Activated CD4-positive, alpha-beta T cell treated with anti-CD3 and anti-CD28 coated beads, Interleukin-2, amount 10 ng/mL, durations not matched to agents 7 days and 5 days (primary cell): ENCODE measurements around the gene PCSK4. TPM values are rescaled to one million over a fixed set of nuclear protein-coding genes. Genes with fewer than 3 reads are reported as not detected.
A peak's percentile ranks its signal among the peaks of the same experiment; 100 is the strongest.
"Not testable (repeated sequence)": the region's sequence is repeated elsewhere in the genome, so short reads cannot be mapped to it uniquely, and the experiment has no call there.

ENCODE experiments used
- CTCF ChIA-PET: fragments of 350-600 bp; sonication (Branson Sonifier 250); formaldehyde crosslinking; loops from one replicate; lab custom pipeline; 2021; ENCODE audit warnings: antibody characterized with exemption; lab: Charles Lee
- POLR2A ChIA-PET: fragments of 350-600 bp; sonication (Branson Sonifier 250); formaldehyde crosslinking; loops from one replicate; lab custom pipeline; 2021; ENCODE audit warnings: antibody characterized with exemption; lab: Charles Lee
- DNase-seq: peaks from one replicate; pipeline ENCODE4 v3.0.0-alpha.2; 2020
- H3K27ac Mint-ChIP-seq: one replicate; pipeline ENCODE4 v1.8.0; 2021; ENCODE audit warnings: mild to moderate bottlenecking, moderate library complexity, mixed read lengths
- H3K27me3 Mint-ChIP-seq: one replicate; pipeline ENCODE4 v1.8.0; 2021; ENCODE audit warnings: mixed read lengths
- H3K36me3 Mint-ChIP-seq: one replicate; pipeline ENCODE4 v1.8.0; 2021; ENCODE audit warnings: low read depth, mixed read lengths
- H3K4me1 Mint-ChIP-seq: one replicate; pipeline ENCODE4 v1.8.0; 2021; ENCODE audit warnings: mixed read lengths
- H3K4me3 Mint-ChIP-seq: one replicate; pipeline ENCODE4 v1.8.0; 2021; ENCODE audit warnings: mild to moderate bottlenecking, moderate library complexity, mixed read lengths
- H3K9me3 Mint-ChIP-seq: one replicate; pipeline ENCODE4 v1.8.0; 2021; ENCODE audit warnings: mixed read lengths
- total RNA-seq, 2 experiments: library from RNA; stranded (reverse); gene quantifications; one replicate each; pipeline ENCODE4 v1.2.3, GENCODE V29; 2021

The PCSK4 gene
- total RNA-seq, 2 experiments from 2014 or later = 3.8 to 4.4 TPM

DNA sequence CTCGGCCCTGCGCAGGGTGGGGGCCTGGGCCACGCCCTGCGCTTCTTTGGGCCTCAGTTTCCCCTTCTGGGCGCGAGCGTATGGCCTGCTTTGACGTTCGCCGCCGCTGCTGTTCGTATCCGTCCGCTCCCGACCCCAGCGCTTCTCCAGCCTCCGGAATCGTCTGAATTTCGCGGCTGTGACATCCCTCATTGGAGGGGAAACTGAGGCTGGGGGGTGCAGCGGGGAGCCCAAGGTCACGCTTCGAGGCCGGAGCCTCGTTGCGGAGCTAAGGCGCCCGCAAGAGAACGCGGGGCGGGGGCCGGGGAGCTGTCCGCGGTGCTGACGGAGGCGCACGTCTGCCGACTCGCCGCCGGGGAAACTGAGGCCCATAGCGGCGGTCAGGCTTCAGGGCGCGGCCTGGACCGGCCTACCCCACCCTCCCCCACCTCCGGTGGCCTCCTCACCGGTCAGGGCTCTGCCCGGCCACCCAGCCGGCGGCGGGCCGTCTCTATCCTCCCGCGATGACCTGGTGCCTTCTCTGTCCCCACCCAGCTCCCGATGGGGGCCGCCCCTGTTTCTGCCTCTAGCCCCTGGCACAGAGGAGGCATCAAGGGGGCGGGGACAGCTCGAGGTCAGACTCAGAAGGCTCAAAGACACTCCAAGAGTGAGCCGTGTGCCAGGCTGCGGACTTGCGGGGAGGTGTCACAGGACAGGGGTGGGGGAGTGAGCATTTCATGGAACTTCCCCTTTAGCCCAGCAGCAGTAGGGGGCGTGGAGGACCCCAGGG is 43.3 kb downstream of the PCSK4 start:
- Mint-ChIP-seq H3K4me1 (peaks cover 30% of the 10 kb centered on the region), H3K9me3 (no peaks in the 10 kb centered on the region), H3K4me3 (peak overlapping the region; percentile 13), H3K27me3 (peaks cover 38% of the 10 kb centered on the region), H3K36me3 (peaks cover 11% of the 10 kb centered on the region), H3K27ac (no peak overlapping the region)
- DNase-seq = peak; percentile 31
- CTCF ChIA-PET = no interaction called here
- POLR2A ChIA-PET = no interaction called here

DNA sequence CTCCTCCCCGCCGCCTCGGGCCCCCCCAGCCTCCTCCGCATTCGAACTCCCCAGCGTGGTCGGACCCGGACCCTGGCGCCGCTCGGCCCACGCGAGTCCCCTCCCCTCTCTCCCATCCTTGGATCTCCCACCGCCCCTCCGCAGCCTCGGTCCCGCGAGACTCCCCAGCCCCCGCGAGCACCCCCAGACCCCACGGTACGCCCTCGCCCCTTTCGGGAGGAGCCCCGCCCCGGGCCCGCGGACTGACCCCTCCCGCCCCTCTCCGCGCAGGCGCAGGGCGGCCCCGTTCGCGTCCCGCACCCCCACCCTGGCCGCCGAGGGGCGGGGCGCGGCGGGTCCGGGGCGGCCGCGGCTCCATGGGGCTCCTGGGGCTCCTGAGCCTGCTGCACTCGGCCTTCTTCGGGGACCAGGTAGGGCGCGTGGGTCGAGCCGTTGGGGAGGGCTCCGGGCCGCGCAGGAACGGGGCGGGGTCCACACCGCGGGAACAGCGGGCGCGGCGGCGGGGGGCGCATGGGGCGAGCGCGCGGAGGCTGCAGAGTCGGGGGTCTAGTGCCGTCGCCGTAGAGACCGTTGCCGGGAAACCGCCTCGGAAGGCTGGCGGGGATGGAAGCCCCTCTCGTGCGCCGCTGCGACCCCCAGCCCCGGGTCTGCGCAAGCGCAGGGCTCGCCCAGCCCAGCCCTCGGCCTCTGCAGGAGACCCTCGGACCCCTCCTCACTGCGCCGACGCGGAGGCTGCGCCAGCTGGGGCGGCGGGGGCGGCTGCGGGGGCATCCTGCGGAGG is 44.0 kb downstream of the PCSK4 start:
- POLR2A ChIA-PET = no interaction called here
- Mint-ChIP-seq H3K4me3 (no peak overlapping the region), H3K4me1 (peaks cover 33% of the 10 kb centered on the region), H3K9me3 (no peaks in the 10 kb centered on the region), H3K27ac (no peak overlapping the region), H3K27me3 (peaks cover 34% of the 10 kb centered on the region), H3K36me3 (peaks cover 17% of the 10 kb centered on the region)
- no peak for DNase-seq
- CTCF ChIA-PET = interaction anchor here (1.5 to 2.5 kb wide), 3 partner anchors 8 to 202 kb away, joined by 6 to 20 read pairs (median 7); no protein-coding TSS in a partner anchor

DNA sequence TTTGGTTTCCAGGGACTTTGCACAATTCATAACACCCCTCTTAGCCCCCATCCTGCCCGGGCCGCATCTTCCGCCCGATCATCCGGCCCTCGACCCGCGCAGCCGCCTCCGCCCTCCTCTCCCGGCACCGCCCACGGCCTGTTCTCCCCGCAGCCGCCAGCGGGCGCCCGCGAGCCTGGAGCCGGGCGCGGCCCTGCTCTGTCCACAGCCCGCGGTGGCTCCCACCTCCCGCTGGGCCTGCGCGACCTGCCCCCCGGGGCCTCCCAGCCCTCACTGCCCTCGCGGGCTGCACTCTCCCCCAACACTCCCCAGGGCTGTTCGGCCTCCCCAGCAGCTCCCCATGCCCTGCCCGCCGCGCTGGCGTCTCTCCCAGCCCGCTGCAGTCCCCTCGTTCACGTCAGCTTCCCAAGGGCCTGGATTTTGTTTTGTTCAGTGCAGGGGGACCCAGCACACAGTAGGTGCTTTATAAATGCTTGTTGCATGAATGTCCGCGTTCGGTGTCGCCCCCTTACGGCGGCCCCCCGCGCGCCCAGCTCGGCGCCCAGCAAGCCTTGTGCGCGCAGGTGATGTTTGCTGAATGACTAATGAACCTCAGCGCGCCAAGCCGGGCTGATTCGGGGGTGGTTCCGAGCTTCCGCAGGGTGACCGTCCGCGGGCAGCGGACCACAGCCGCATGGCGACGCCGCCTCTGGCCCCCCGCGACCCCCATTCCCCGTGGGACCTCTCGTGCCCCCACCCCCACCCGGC is 44.8 kb downstream of the PCSK4 start:
- Mint-ChIP-seq H3K4me3 (peak overlapping the region; percentile 65), H3K4me1 (peaks cover 37% of the 10 kb centered on the region), H3K27me3 (peaks cover 26% of the 10 kb centered on the region), H3K36me3 (peaks cover 25% of the 10 kb centered on the region), H3K27ac (peak overlapping the region; percentile 62), H3K9me3 (no peaks in the 10 kb centered on the region)
- peak; percentile 76 for DNase-seq
- POLR2A ChIA-PET = no interaction called here
- CTCF ChIA-PET = interaction anchor here (0.8 to 2.5 kb wide), 6 partner anchors 9 to 343 kb away, joined by 3 to 20 read pairs (median 4); no protein-coding TSS in a partner anchor

DNA sequence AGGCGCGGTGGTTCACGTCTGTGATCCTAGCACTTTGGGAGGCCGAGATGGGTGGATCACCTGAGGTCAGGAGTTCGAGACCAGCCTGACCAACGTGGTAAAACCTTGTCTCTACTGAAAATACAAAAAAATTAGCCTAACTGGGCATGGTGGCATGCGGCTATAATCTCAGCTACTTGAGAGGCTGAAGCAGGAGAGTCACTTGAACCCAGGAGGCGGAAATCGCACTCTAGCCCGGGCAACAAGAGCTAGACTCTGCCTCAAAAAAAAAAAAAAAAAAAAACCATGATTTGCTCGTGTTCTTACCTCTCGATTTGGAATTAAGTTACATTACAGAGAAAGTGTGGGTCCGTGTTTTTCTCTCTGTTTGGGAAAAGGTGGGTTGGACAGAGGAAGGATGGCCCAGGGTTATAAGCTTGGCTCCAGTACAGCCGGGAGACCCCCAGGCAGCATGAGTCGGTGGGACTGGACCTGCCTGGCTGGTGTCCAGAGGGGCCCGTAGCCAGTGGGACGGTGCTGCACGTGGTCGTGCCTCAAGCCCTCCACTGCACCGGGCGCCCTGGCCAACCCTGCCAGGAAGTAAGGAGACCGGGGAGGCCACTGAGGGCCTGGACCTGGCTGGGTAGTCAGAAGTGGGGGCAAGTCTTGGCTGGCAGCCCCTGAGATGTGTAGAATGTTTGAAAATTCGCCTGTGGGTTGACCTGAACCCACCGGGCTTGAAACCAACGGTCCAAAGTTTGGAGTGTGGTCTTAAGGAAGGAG is 48.3 kb downstream of the PCSK4 start:
- H3K36me3 Mint-ChIP-seq = peaks cover 36% of the 10 kb centered on the region
- CTCF ChIA-PET = interaction anchor here (1.2 kb wide), 1 partner anchor 14 kb away, joined by 5 read pairs; no protein-coding TSS in a partner anchor
- H3K4me1 Mint-ChIP-seq = peaks cover 47% of the 10 kb centered on the region
- POLR2A ChIA-PET = interaction anchor here (0.6 kb wide), 1 partner anchor 197 kb away, joined by 7 read pairs; no protein-coding TSS in a partner anchor
- H3K9me3 Mint-ChIP-seq = no peaks in the 10 kb centered on the region
- H3K4me3 Mint-ChIP-seq = peak overlapping the region; percentile 30
- H3K27ac Mint-ChIP-seq = peak overlapping the region; percentile 52
- DNase-seq = no peak
- peaks cover 3% of the 10 kb centered on the region for H3K27me3 Mint-ChIP-seq

DNA sequence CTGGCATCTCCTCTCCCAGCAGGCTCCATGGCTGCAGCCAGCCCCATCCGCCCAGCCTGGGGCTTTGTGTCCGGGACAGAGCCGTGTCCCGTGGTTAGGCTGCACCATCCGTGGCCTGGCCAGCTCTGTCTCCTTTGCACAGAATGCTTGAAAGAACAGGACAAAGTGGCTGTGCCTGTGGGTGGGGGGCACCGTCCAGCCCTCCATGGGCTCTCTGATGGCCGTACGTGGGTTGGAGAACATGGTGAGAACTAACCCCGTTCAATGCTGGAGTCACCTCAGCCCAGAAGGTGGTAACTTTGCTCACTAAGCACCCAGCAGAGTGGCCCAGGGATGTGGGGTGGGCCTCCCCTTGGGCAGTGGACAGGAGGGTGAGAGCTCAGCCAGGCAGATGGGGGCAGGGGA is 49.1 kb downstream of the PCSK4 start:
- Mint-ChIP-seq H3K27me3 (peaks cover 3% of the 10 kb centered on the region), H3K9me3 (no peaks in the 10 kb centered on the region), H3K36me3 (peaks cover 36% of the 10 kb centered on the region), H3K4me3 (peak overlapping the region; percentile 97), H3K27ac (no peak overlapping the region), H3K4me1 (peaks cover 47% of the 10 kb centered on the region)
- CTCF ChIA-PET = interaction anchor here (0.7 to 1.5 kb wide), 3 partner anchors 15 to 25 kb away, joined by 3 to 5 read pairs (median 4); no protein-coding TSS in a partner anchor
- no peak for DNase-seq
- POLR2A ChIA-PET = no interaction called here

DNA sequence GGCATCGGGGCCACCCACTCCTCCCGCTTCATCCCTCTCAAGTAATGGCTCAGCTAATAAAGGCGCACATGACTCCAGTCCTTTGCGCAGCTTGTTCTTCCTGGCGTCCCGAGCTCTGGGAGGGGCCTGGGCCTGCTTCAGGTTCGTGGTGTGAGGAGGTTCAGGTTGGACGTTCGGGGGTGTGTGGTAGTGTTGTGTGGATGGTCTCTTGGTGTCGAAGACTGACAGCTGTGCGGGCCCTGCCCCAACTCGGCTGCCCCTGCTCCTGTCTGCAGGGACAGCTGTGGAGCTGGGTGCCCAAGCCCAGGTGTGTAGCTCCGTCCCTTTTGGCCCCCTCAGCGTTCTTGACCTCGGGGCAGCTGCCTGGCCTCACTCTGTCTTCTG is 49.7 kb downstream of the PCSK4 start:
- H3K4me3 Mint-ChIP-seq = peak overlapping the region; percentile 97
- DNase-seq = no peak
- peaks cover 2% of the 10 kb centered on the region for H3K27me3 Mint-ChIP-seq
- CTCF ChIA-PET = interaction anchor here (1.5 kb wide), 1 partner anchor 24 kb away, joined by 4 read pairs; no protein-coding TSS in a partner anchor
- peaks cover 36% of the 10 kb centered on the region for H3K36me3 Mint-ChIP-seq
- H3K4me1 Mint-ChIP-seq = peaks cover 45% of the 10 kb centered on the region
- no peaks in the 10 kb centered on the region for H3K9me3 Mint-ChIP-seq
- POLR2A ChIA-PET = no interaction called here
- H3K27ac Mint-ChIP-seq = peak overlapping the region; percentile 74

DNA sequence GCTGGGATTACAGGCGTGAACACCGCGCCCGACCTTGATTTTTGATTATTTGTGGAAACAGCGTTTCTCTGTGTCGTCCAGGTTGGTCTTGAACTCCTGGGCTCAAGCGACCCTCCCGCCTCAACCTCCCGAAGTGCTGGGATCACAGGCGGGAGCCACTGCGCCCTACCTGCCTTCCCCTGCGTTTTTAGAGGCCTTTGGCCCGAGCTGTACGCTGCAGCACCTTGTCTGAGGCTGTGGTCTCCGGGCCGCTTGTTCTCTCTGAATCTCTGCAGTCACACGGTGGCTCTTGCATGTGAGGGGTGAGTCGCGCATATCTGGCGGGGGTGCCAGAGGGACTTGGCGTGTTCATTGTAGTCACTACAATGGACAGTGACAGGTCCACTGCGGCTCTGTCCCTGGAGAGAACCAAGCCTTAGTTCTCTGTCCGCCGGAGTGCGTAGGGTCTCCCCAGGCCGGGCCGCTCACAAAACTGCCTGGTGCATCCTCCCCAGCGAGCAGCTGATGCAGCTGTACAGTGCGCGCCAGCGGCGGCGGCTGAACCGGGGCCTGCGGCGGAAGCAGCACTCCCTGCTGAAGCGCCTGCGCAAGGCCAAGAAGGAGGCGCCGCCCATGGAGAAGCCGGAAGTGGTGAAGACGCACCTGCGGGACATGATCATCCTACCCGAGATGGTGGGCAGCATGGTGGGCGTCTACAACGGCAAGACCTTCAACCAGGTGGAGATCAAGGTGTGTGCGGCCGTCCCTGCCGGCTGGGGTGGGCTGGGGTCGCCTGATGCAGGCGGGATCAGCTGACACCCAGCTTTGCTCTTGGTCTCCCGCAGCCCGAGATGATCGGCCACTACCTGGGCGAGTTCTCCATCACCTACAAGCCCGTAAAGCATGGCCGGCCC is 50.4 kb downstream of the PCSK4 start:
- H3K9me3 Mint-ChIP-seq, H3K27me3 Mint-ChIP-seq, POLR2A ChIA-PET, DNase-seq: not testable (repeated sequence)
- Mint-ChIP-seq H3K27ac (peak overlapping the region; percentile 100), H3K4me1 (peaks cover 40% of the 10 kb centered on the region), H3K36me3 (peaks cover 39% of the 10 kb centered on the region), H3K4me3 (peak overlapping the region; percentile 97)
- CTCF ChIA-PET = interaction anchor here (1.5 kb wide), 1 partner anchor 23 kb away, joined by 4 read pairs; no protein-coding TSS in a partner anchor

DNA sequence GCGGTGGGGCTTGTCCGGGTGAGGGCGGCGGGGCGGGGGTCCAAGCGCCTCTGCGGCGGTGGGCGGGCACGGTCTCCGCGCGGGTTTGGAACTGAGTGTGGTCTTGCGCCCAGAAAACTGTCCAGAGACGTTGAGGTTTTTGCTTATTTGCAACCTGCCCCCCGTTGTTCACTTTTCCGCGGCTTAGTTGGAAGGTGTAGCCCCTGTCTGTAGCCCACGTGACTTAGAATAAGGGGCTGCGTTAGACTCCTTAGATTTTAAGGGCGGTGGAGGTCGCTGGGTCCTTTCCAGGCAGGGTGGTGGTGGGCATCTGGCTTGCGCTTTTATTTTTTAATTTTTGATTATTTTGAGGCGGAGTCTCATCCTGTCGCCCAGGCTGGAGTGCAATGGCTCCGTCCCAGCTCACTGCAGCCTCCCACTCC is 51.2 kb downstream of the PCSK4 start:
- CTCF ChIA-PET = no interaction called here
- DNase-seq = no peak
- POLR2A ChIA-PET = no interaction called here
- Mint-ChIP-seq H3K36me3 (peaks cover 39% of the 10 kb centered on the region), H3K27me3 (no peaks in the 10 kb centered on the region), H3K4me1 (peaks cover 34% of the 10 kb centered on the region), H3K27ac (peak overlapping the region; percentile 100), H3K9me3 (no peaks in the 10 kb centered on the region), H3K4me3 (peak overlapping the region; percentile 97)

DNA sequence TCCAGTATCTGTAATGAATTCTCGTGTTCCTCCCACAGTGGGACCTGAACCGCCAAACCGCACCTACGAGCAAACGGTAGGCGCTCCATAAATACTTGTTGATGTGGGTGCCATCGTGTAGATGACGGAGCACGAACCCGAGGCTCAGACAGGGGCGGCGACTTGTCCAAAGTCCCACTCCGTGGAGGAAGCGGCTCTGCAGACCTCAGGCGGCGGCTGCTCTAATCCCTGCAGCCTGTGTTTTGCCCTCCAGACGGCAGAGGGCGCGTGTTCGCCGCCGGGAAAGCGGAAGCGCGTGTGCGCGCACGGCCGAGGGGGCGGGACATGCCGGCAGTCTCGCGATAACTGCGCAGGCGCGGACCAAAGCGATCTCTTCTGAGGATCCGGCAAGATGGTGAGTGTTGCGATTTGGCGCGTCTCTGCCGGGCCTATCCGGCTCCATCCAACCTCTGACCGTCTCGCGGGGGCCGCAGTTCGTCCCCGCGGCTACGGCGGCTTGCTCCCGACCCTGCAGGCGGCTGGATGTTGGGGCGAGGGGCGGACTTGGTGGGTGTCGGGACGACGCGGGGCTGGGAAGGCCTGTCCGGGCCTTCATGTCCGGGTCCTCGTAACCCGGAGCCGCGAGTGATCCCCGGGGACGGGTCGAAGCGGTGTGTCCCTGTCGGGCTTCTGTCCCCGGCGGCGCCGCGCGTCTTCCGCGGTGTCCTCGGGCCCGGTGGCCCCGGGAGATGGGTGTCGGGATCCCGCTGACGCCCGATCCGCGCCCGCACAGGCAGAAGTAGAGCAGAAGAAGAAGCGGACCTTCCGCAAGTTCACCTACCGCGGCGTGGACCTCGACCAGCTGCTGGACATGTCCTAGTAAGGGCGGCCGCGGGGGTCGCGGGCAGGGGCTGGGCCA is 51.9 kb downstream of the PCSK4 start, which contains the start of gene RPS15:
TSS of gene RPS15 (plus strand) at position 362 of the 898 bp plus-strand sequence. CDS start at position 392, 30 bp downstream.
- peaks cover 39% of the 10 kb centered on the region for H3K36me3 Mint-ChIP-seq
- H3K27me3 Mint-ChIP-seq = no peaks in the 10 kb centered on the region
- peak within 1 kb of the TSS; percentile 100 for H3K27ac Mint-ChIP-seq
- no peaks in the 10 kb centered on the region for H3K9me3 Mint-ChIP-seq
- ChIA-PET CTCF (interaction anchor here (0.8 to 0.9 kb wide), 4 partner anchors 11 to 154 kb away, joined by 3 to 4 read pairs (median 4); no protein-coding TSS in a partner anchor), POLR2A (interaction anchor here (0.7 kb wide), 1 partner anchor 30 kb away, joined by 3 read pairs; no protein-coding TSS in a partner anchor)
- peak; percentile 94 for DNase-seq
- peaks cover 34% of the 10 kb centered on the region for H3K4me1 Mint-ChIP-seq
- peak within 1 kb of the TSS; percentile 97 for H3K4me3 Mint-ChIP-seq

DNA sequence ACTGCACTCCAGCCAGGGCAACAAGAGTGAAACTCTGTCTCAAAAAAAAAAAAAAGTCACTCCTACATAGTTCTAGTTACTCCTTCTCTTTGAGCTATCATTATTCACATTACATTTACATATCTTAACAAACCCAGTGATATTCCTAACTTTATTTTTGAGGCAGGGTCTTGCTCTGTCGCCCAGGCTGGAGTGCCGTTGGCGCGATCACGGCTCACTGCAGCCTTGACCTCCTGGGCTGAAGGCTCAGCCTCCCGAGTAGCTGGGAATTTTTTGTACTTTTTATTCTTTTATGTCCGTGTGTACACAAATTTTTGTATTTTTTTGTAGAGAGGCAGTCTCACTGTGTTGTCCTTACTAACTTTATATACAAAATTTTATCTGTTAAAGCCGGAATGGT is 52.5 kb downstream of the PCSK4 start:
- Mint-ChIP-seq H3K27me3 (no peaks in the 10 kb centered on the region), H3K4me1 (peaks cover 34% of the 10 kb centered on the region), H3K4me3 (peak overlapping the region; percentile 97), H3K36me3 (peaks cover 39% of the 10 kb centered on the region), H3K27ac (peak overlapping the region; percentile 36), H3K9me3 (no peaks in the 10 kb centered on the region)
- CTCF ChIA-PET = interaction anchor here (0.6 to 0.9 kb wide), 5 partner anchors 10 to 884 kb away, joined by 3 to 4 read pairs (median 3); no protein-coding TSS in a partner anchor
- no peak for DNase-seq
- POLR2A ChIA-PET = interaction anchor here (0.7 kb wide), 1 partner anchor 29 kb away, joined by 3 read pairs; no protein-coding TSS in a partner anchor
